ENCODE measurements around the gene DGCR2. TPM values are rescaled to one million over a fixed set of nuclear protein-coding genes. Genes with fewer than 3 reads are reported as not detected.
"Not testable (repeated sequence)": the region's sequence is repeated elsewhere in the genome, so short reads cannot be mapped to it uniquely, and the experiment has no call there.

Gene DGCR2
- total RNA-seq, 2 donors from 2014 or later = 94.3 to 107 TPM

DNA sequence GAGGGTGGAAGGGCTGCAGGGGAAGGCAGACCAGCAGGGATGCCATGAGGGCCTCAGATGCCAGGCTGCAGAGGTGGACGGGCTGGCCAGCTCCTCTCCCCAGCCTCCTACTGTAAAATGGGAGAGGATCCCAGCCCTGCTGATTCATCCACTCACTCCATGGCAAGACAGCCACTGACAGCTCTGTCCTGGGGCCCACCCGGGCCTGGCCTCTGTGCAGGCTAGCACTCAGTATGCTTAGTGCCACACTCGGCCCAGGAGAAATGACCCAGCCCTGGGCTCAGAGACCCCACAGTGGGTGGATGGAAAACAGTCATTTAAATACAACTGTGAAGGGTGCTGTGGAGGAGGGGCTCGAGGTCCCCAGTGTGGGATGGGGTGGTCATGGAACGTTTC is 94.2 kb downstream of the DGCR2 start:
- DNase-seq (ENCODE audit: low spot score); H3K4me1 ChIP-seq (replicated peaks); H3K27me3 ChIP-seq (replicated peaks; ENCODE audit: insufficient read depth); H3K9me3 ChIP-seq; intact Hi-C loops (cut with DNase I); H3K36me3 ChIP-seq; H3K27ac ChIP-seq; H3K4me3 ChIP-seq: not testable (repeated sequence)
- 60% methylated on average over 3 of the region's 5 CpGs for WGBS

DNA sequence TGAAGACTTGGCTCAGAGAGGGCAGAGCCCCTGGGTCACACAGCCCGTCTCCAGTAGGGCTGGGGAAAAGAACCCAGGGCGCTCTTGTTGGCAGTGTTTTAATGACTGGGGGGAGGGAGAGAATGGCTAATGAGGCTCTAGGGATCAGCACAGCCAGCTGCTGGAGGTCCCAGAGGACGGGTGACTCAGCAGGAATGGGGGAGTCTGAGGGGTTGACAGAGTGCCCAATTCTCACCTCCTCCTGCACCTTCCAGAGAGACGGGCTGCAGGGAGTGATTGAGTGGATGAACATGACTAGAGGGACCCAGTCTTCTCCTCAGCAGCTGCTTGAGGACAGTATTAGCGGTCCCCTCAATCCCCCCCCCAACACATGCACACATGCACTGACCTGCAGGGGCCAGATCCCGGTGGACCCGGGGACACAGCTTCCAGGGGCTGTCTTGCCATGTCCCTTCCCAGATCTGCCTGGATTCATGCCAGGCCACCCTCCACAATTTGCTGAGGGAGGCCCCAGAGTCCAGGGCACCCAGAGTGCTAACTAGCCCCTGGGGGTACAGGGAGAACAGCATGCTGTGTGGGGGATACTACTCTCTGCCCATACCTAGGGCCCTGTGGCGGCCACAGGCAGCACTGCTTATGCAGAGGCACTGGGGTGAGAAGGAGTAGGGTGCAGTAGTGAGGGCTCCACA is 94.7 kb downstream of the DGCR2 start:
- H3K9me3 ChIP-seq; H3K36me3 ChIP-seq; H3K4me3 ChIP-seq; H3K4me1 ChIP-seq (replicated peaks); intact Hi-C loops (cut with DNase I); H3K27me3 ChIP-seq (replicated peaks; ENCODE audit: insufficient read depth); H3K27ac ChIP-seq; DNase-seq (ENCODE audit: low spot score): not testable (repeated sequence)
- WGBS = 37% methylated on average over 7 of the region's 8 CpGs

DNA sequence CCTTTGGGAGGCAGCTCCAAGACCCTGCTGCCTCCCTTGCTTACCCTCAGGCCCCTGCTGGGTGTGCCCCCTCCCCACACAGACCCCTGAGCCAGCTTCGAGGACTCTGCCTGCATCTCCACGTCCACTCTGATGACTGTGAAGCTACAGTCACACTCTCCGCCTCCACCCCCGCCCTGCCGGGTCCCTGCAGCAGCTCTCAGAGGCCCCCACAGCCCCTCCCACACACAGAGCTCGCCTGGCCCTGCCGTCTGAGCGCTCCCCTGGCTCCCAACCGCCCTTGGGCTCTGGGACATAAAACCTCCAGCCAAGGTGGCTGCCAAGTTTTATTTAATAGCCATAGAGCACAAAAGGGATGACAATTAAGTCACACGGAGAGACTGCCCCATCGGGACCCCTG is 96.1 kb downstream of the DGCR2 start:
- whole genome bisulfite sequencing = no CpG with 5 or more reads among the region's 11 CpGs

DNA sequence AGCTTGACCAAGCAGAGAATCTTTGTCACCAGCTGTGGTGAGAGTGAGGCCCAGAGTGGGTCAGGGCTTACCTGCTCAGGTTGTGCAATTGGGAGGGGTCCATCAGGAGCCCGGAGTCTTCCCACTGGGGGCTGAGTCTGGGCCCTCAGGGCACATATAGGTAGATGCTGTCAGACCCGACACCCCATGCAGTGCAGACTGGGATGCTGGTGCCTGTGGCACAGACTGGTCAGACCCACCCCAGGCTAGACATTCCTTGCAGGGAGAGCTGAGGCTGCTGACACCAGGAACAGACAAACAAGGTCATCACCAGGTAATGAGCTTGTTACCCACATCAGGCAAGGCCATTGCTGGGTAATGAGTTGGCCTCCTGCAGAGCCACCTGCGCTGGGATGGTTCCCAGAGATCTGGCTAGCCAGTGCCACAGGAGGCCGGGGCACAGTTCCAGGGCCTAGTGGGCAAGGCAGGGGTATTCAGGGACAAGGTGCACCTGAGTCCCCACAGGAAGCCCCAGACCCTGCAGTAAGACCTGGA is 97.2 kb downstream of the DGCR2 start:
- H3K9me3 ChIP-seq; H3K36me3 ChIP-seq; H3K27ac ChIP-seq; H3K4me1 ChIP-seq (replicated peaks); H3K27me3 ChIP-seq (replicated peaks; ENCODE audit: insufficient read depth); DNase-seq (ENCODE audit: low spot score); H3K4me3 ChIP-seq; intact Hi-C loops (cut with DNase I): not testable (repeated sequence)
- WGBS = 72% methylated on average over 4 of the region's 4 CpGs

More for the DNA sequence above, 96.1 kb downstream of the DGCR2 start:
- H3K27ac ChIP-seq; intact Hi-C loops (cut with DNase I); H3K27me3 ChIP-seq (replicated peaks; ENCODE audit: insufficient read depth); DNase-seq (ENCODE audit: low spot score); H3K4me3 ChIP-seq; H3K36me3 ChIP-seq; H3K9me3 ChIP-seq; H3K4me1 ChIP-seq (replicated peaks): not testable (repeated sequence)

DNA sequence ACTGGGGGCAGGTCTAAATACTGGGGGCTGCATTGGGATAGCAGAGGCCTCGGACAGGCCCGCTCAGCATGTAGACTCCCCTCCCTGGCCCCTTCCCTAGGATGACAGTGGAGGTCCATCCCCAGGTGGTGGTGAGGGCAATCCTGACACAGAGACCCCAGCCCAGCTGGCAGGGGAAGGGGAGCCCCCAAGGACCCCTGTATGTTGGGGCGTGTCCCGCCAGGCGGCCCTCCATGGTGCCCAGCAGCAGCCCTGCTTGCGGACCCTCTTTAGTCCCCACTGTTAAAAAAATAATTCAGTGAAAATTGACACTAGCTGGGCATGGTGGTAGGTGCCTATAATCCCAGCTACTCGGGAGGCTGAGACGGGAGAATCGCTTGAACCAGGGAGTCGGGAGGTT is 98.3 kb downstream of the DGCR2 start:
- intact Hi-C loops (cut with DNase I); H3K4me3 ChIP-seq; DNase-seq (ENCODE audit: low spot score); H3K4me1 ChIP-seq (replicated peaks); H3K27me3 ChIP-seq (replicated peaks; ENCODE audit: insufficient read depth); H3K27ac ChIP-seq; H3K9me3 ChIP-seq; H3K36me3 ChIP-seq: not testable (repeated sequence)
- 79% methylated on average over 9 of the region's 10 CpGs for WGBS

DNA sequence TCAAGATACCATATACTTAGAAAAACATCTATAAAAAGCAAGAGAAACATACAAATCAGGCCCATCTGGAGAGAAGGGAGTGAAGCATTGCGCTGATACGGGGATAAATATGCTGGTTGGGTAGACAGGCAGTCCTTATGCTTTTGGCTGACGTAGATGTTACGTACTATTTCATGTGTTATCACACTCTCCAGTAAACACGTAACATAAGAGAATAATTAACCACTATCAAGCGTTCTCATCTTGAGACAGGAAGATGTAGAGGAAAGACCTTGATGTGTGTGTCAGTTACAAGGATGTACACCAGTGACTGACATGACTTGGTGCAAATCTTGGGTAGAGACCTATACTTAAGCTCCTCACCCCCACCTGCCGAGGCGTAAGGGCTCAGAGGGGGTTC is 99.5 kb downstream of the DGCR2 start:
- DNase-seq (ENCODE audit: low spot score) = no peak
- WGBS = 35% methylated on average over 8 of the region's 8 CpGs

DNA sequence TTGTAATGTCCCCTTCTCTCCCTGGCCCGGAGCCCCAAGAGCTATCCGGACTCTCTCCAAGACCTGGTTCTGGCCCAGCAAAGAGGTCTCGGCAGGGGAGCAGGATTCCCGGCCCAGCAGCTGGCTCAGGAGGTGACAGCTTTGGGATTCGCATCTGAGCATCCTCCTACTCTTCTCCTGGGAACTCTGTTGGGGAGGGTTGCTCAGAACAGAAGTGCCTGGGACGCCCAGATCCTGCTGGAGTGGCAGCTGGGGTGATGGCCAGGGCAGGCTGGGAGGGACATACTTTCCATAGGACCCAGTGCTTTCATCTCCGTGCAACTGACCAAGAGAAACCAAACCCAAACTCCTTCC is 102.6 kb downstream of the DGCR2 start:
- no peaks in the 10 kb centered on the region for H3K9me3 ChIP-seq
- intact Hi-C loops (cut with DNase I) = no loop called here
- WGBS = 51% methylated on average over 7 of the region's 7 CpGs
- H3K36me3 ChIP-seq = no peaks in the 10 kb centered on the region
- H3K27me3 ChIP-seq (replicated peaks; ENCODE audit: insufficient read depth) = no peaks in the 10 kb centered on the region
- DNase-seq (ENCODE audit: low spot score) = no peak
- H3K27ac ChIP-seq = no peak overlapping the region
- H3K4me1 ChIP-seq (replicated peaks) = no peaks in the 10 kb centered on the region
- TF ChIP-seq POLR2AphosphoS5 (IDR thresholded peaks at IDR 0.05) (no peak), POLR2A (IDR thresholded peaks at IDR 0.05) (no peak)
- TF ChIP-seq, protein P1, sequence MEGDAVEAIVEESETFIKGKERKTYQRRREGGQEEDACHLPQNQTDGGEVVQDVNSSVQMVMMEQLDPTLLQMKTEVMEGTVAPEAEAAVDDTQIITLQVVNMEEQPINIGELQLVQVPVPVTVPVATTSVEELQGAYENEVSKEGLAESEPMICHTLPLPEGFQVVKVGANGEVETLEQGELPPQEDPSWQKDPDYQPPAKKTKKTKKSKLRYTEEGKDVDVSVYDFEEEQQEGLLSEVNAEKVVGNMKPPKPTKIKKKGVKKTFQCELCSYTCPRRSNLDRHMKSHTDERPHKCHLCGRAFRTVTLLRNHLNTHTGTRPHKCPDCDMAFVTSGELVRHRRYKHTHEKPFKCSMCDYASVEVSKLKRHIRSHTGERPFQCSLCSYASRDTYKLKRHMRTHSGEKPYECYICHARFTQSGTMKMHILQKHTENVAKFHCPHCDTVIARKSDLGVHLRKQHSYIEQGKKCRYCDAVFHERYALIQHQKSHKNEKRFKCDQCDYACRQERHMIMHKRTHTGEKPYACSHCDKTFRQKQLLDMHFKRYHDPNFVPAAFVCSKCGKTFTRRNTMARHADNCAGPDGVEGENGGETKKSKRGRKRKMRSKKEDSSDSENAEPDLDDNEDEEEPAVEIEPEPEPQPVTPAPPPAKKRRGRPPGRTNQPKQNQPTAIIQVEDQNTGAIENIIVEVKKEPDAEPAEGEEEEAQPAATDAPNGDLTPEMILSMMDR (IDR thresholded peaks at IDR 0.05) = no peak
- H3K4me3 ChIP-seq = no peak overlapping the region

More for the DNA sequence above, 99.5 kb downstream of the DGCR2 start:
- Histone ChIP-seq H3K27ac (no peak overlapping the region), H3K4me3 (no peak overlapping the region), H3K36me3 (no peaks in the 10 kb centered on the region), H3K9me3 (no peaks in the 10 kb centered on the region), H3K4me1 (replicated peaks) (no peaks in the 10 kb centered on the region), H3K27me3 (replicated peaks; ENCODE audit: insufficient read depth) (no peaks in the 10 kb centered on the region)
- TF ChIP-seq POLR2A (IDR thresholded peaks at IDR 0.05) = no peak
- TF ChIP-seq, protein P1 (IDR thresholded peaks at IDR 0.05) = no peak
- TF ChIP-seq POLR2AphosphoS5 (IDR thresholded peaks at IDR 0.05) = no peak
- intact Hi-C loops (cut with DNase I) = no loop called here
